Common myeloid progenitor, CD34-positive (primary cell): ENCODE measurements around the gene RNF214.

ENCODE experiments used
- CTCF ChIA-PET: fragments of 350-600 bp; sonication (Branson Sonifier 250); formaldehyde crosslinking; loops from one replicate; lab custom pipeline; 2021; ENCODE audit warnings: antibody characterized with exemption; lab: Charles Lee
- POLR2A ChIA-PET: fragments of 350-600 bp; sonication (Branson Sonifier 250); formaldehyde crosslinking; loops from one replicate; lab custom pipeline; 2021; ENCODE audit warnings: antibody characterized with exemption; lab: Charles Lee
- DNase-seq, 3 donors: peaks; one replicate each; pipeline versions ENCODE4 v3.0.0 to v3.0.0-alpha.2; 2013
- H3K27ac ChIP-seq, 2 experiments: 1 replicate in 1 of 2; 2 replicates in 1 of 2; pipeline ENCODE4 v1.7.0; 2013; ENCODE audit warnings: inconsistent platforms in 2 of 2, low read length in 2 of 2, mild to moderate bottlenecking in 2 of 2, low read depth in 1 of 2, moderate library complexity in 1 of 2; ENCODE audit not compliant: severe bottlenecking in 2 of 2, insufficient read depth in 1 of 2, poor library complexity in 1 of 2
- H3K27me3 ChIP-seq, 5 experiments: replicated peaks in 2 of 5; 1 replicate in 3 of 5; 2 replicates in 2 of 5; pipeline versions ENCODE4 v1.6.1 to v1.7.0; 2013; ENCODE audit warnings: low read length in 4 of 5, mild to moderate bottlenecking in 2 of 5, moderate library complexity in 2 of 5, inconsistent platforms in 1 of 5; ENCODE audit not compliant: insufficient read depth in 5 of 5, control insufficient read depth in 4 of 5
- H3K36me3 ChIP-seq, 4 experiments: 1 replicate in 2 of 4; 2 replicates in 2 of 4; pipeline versions ENCODE4 v1.6.1 to v1.7.0; 2013; ENCODE audit warnings: low read length in 3 of 4, control low read depth in 1 of 4, mild to moderate bottlenecking in 1 of 4; ENCODE audit not compliant: control insufficient read depth in 4 of 4, insufficient read depth in 4 of 4
- H3K4me1 ChIP-seq, 4 experiments: 1 replicate in 3 of 4; 2 replicates in 1 of 4; pipeline versions ENCODE4 v1.6.1 to v1.7.1; 2013; ENCODE audit warnings: low read length in 3 of 4, mild to moderate bottlenecking in 3 of 4, control low read depth in 1 of 4, inconsistent platforms in 1 of 4, moderate library complexity in 1 of 4; ENCODE audit not compliant: control insufficient read depth in 4 of 4, insufficient read depth in 4 of 4; ENCODE audit errors: control extremely low read depth in 1 of 4
- H3K4me3 ChIP-seq, 7 experiments: 1 replicate in 4 of 7; 2 replicates in 3 of 7; pipeline versions ENCODE4 v1.5.1 to v1.7.0; 2013; ENCODE audit warnings: mild to moderate bottlenecking in 7 of 7, low read length in 6 of 7, moderate library complexity in 6 of 7, inconsistent platforms in 2 of 7, low read depth in 2 of 7, control low read depth in 1 of 7; ENCODE audit not compliant: insufficient read depth in 4 of 7, control insufficient read depth in 1 of 7; ENCODE audit errors: extremely low read depth in 1 of 7
- H3K9me3 ChIP-seq, 5 experiments: 1 replicate in 4 of 5; 2 replicates in 1 of 5; pipeline versions ENCODE4 v1.6.1 to v1.7.1; 2013; ENCODE audit warnings: low read length in 4 of 5, mild to moderate bottlenecking in 2 of 5, inconsistent platforms in 1 of 5, low read depth in 1 of 5, moderate library complexity in 1 of 5; ENCODE audit not compliant: control insufficient read depth in 4 of 5, insufficient read depth in 2 of 5; ENCODE audit errors: control extremely low read depth in 1 of 5
- WGBS: methylation state at CpG from one replicate; pipeline ENCODE4 v1.1.5; 2013; ENCODE audit not compliant: insufficient coverage; 5-methylcytosine and 5-hydroxymethylcytosine counted together

RNF214 gene

DNA sequence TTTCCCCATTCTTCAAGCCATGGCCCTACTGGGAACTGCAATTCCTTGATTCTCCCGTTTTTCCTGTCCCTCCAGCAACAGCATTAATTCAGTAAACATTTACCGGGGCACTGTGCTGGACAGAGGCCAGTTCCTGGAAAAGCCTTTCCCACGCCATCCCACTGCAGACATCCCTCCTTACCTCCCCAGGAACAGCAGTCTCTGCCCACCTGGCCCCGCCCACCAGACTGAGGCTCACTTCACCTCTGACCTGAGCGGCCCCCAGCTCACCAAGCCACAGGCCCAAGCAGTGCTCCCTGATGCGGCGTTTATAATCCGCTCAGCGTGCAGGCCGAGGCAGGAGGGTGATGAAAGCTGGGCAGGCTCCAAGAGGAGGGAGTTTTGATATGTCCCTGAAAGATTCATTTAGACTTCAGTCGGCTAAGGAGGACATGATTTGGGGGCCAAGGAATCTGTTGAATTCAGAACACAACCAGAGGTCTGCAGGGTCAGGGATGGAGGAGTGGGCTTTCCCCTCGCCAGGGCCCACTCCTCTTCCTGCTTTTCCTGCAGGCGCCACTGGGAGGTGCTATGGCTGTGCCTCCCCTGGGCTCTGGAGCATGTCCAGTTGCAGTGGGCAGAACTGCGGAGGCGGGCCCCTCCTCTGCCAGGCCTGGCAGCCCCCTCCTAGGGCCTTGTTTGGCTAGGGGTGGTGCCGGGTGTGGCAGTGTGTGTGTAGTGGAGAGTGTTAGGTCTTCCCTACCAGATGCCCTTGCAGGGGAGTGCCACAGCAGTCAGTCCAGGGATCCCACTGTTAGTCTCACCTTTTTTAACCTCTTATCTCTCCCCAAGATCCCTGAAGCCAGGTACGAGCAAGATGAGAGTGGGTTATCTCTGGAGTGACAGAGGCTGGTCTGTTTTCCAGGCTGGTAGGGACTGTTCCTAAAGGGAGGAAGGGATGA lies 34.7 kb upstream of the RNF214 start:
- DNase-seq: no peak
- no peaks in the 10 kb centered on the region for H3K9me3 ChIP-seq
- H3K27me3 ChIP-seq: no peaks in the 10 kb centered on the region
- ChIA-PET CTCF (interaction anchor here (1.1 to 7.7 kb wide), 5 partner anchors 15 to 92 kb away, joined by 4 to 59 read pairs (median 14); partner anchors contain the start of gene SIDT2), POLR2A (no interaction called here)
- 96% methylated on average over 9 of the region's 17 CpGs for whole genome bisulfite sequencing
- no peak overlapping the region for H3K4me3 ChIP-seq
- H3K36me3 ChIP-seq: peaks cover 2 to 8% (median 4%) of the 10 kb centered on the region in 4 experiments
- peaks cover 0 to 7% (median 2%) of the 10 kb centered on the region in 4 experiments for H3K4me1 ChIP-seq
- H3K27ac ChIP-seq: no peak overlapping the region

GRCh38 chr11:117198613-117199012 lies 33.9 kb upstream of the RNF214 start:
- CTCF ChIA-PET: interaction anchor here (1.3 to 4.2 kb wide), 3 partner anchors 14 to 93 kb away, joined by 4 to 15 read pairs (median 14); no protein-coding TSS in a partner anchor
- 94% methylated on average over 2 of the region's 4 CpGs for WGBS
- POLR2A ChIA-PET: interaction anchor here (0.5 kb wide), 1 partner anchor 20 kb away, joined by 3 read pairs; the partner anchor contains the start of gene SIDT2

GRCh38 chr11:117199053-117199915 lies 33.2 kb upstream of the RNF214 start, which contains the start of gene TAGLN:
TSS of gene TAGLN (plus strand) at chr11:117199370. CDS start at chr11:117203014, 3,644 bp downstream.
- H3K36me3 ChIP-seq: peaks cover 0 to 16% (median 4%) of the 10 kb centered on the region in 4 experiments
- no peak within 1 kb of the TSS for H3K27ac ChIP-seq
- 73% methylated on average over 28 of the region's 34 CpGs for WGBS
- H3K27me3 ChIP-seq: no peaks in the 10 kb centered on the region
- ChIA-PET POLR2A (interaction anchor here (0.5 kb wide), 1 partner anchor 21 kb away, joined by 3 read pairs; the partner anchor contains the start of gene SIDT2), CTCF (interaction anchor here (0.8 to 3.0 kb wide), 2 partner anchors 17 to 27 kb away, joined by 3 to 14 read pairs; no protein-coding TSS in a partner anchor)
- H3K4me3 ChIP-seq: peak within 1 kb of the TSS in 2 of 7 experiments; percentile 28 to 33
- DNase-seq: no peak
- H3K9me3 ChIP-seq: no peaks in the 10 kb centered on the region
- peaks cover 0 to 7% (median 2%) of the 10 kb centered on the region in 4 experiments for H3K4me1 ChIP-seq

More at GRCh38 chr11:117198613-117199012, 33.9 kb upstream of the RNF214 start:
- H3K27me3 ChIP-seq: no peaks in the 10 kb centered on the region
- no peak overlapping the region for H3K4me3 ChIP-seq
- H3K36me3 ChIP-seq: peaks cover 0 to 12% (median under 1%) of the 10 kb centered on the region in 4 experiments
- DNase-seq: no peak
- no peak overlapping the region for H3K27ac ChIP-seq
- H3K9me3 ChIP-seq: no peaks in the 10 kb centered on the region
- H3K4me1 ChIP-seq: peaks cover 0 to 7% (median 2%) of the 10 kb centered on the region in 4 experiments

DNA sequence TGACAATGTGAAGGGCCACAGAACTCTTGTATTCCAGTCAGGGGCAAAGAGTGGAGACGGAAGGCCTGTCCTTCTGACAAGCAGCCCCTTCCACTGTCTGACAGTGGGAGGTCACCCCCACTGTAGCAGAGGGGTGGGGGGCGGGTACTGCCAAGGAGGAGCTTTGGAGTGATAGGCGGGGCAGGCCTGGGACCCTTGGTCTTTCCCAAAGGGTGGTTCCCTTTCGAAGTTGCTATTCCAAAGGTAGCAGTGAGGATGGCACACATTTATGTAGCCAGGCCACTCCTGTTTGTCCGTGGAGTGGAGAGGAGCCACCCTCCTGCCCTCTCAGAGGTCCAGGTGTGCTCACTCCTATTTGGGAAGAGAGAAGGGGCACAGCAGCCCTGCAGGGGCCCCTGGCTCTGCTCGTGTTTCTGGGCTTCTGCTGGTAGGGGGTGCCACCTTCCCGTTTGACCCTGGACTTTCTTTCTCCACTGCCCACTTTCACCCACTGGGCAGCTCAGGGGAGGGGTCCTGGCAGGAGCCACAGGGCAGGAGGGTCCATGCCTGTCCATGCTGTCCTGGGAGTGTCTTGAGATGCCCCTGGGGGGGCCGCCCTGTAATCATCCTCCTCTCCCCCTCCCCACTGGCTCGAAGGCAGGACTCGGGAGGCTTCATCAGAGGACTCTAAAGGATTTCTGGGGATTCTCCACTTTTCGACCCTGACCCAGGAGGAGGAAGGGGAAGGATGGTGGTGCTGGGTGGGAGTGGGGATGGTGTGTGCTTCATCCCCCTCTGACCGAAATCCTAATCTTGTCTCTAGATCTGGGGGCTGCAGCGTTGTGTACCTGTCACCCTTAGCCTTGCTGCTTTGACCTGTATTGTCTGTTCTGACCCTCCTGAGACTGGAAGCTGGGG lies 32.3 kb upstream of the RNF214 start:
- no peak for DNase-seq
- ChIA-PET POLR2A (no interaction called here), CTCF (interaction anchor here (0.8 kb wide), 1 partner anchor 18 kb away, joined by 3 read pairs; no protein-coding TSS in a partner anchor)
- WGBS: 92% methylated on average over 7 of the region's 13 CpGs
- Histone ChIP-seq H3K36me3 (peaks cover 0 to 18% (median 7%) of the 10 kb centered on the region in 4 experiments), H3K9me3 (no peaks in the 10 kb centered on the region), H3K27me3 (no peaks in the 10 kb centered on the region), H3K4me1 (peaks cover 0 to 7% (median 2%) of the 10 kb centered on the region in 4 experiments), H3K4me3 (no peak overlapping the region), H3K27ac (no peak overlapping the region)

DNA sequence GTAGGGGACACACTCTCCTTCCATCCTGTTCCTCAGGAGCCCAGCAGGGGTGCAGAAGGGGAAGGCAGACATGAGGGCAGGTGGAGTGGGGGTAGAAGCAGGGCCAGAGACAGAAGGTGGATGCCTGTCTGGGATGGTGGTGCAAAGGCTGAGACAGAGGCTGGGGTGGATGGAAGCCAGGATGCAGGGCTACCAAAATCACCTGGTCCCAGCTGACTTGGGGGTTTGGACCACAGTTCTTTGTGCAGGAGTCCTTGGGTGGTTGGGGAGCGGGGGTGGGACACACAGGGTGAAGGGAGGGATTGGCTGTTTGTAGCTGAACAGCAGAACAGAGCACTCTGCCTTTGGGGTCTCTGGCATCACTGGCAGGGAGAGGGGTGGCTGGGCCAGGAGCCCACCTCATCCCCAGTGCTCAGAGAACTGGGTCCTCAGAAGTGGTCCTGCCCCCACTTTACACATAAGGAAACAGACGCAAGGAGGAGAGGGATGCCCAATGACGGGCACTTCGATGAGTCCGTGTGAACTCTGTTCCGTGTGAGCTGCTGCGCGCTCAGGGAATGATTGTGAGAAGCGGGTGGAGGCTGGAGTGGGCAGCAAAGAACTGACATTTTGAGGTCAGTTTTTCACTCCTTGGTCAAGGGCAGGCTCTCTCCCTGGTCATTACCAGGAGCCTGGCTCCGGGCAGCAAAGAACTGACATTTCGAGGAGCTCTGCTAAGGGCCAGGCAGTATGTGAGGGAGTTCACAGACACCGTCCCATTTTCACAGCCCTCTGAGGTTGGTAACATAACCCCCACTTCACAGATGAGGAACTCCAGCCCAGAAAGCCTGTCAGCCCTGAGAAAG lies 31.4 kb upstream of the RNF214 start:
- 98% methylated on average over 7 of the region's 12 CpGs for WGBS
- H3K4me3 ChIP-seq: no peak overlapping the region
- H3K36me3 ChIP-seq: peaks cover 0 to 18% (median 11%) of the 10 kb centered on the region in 4 experiments
- ChIA-PET POLR2A (no interaction called here), CTCF (interaction anchor here (2.9 kb wide), 1 partner anchor 20 kb away, joined by 7 read pairs; no protein-coding TSS in a partner anchor)
- no peaks in the 10 kb centered on the region for H3K27me3 ChIP-seq
- no peak overlapping the region for H3K27ac ChIP-seq
- no peak for DNase-seq
- no peaks in the 10 kb centered on the region for H3K9me3 ChIP-seq
- peaks cover 0 to 7% (median 2%) of the 10 kb centered on the region in 4 experiments for H3K4me1 ChIP-seq
